Uterus (tissue), 2 donors: ENCODE measurements around the gene DPPA5.
A peak's percentile ranks its signal among the peaks of the same experiment; 100 is the strongest.

Experiments
- CTCF ChIP-seq, 4 experiments: fragments of 200-600 bp in 2 of 4; fragments of 450-650 bp in 2 of 4; sonication (generic) in 2 of 4; IDR thresholded peaks; one replicate each; pipeline ENCODE4 v1.5.1; 2016 to 2019; ENCODE audit warnings: antibody characterized with exemption in 4 of 4, mild to moderate bottlenecking in 2 of 4, moderate library complexity in 1 of 4
- POLR2A ChIP-seq, 2 donors: fragments of 450-650 bp; IDR thresholded peaks; one replicate each; pipeline ENCODE4 v1.6.1; 2016; ENCODE audit warnings: antibody characterized with exemption in 2 of 2, mild to moderate bottlenecking in 1 of 2, moderate library complexity in 1 of 2

- TF ChIP-seq CTCF (IDR thresholded peaks at IDR 0.05) (peak in 2 of 4 experiments; percentile 40 to 52), POLR2A (IDR thresholded peaks at IDR 0.05) (peak in 1 of 2 donors; percentile 33)
Measured at GRCh38 chr6:73309785-73310502, 44.1 kb downstream of the DPPA5 start.
